GM12874 (cell line): ENCODE data around the gene MYDGF.

Experiments
- TF ChIP-seq, protein P1 (sequence below): IDR thresholded peaks from 2 replicates; pipeline ENCODE4 v1.5.1; 2011; ENCODE audit warnings: low read depth, mild to moderate bottlenecking, control low read depth, low read length, moderate library complexity; ENCODE audit not compliant: insufficient read depth

Gene MYDGF

DNA sequence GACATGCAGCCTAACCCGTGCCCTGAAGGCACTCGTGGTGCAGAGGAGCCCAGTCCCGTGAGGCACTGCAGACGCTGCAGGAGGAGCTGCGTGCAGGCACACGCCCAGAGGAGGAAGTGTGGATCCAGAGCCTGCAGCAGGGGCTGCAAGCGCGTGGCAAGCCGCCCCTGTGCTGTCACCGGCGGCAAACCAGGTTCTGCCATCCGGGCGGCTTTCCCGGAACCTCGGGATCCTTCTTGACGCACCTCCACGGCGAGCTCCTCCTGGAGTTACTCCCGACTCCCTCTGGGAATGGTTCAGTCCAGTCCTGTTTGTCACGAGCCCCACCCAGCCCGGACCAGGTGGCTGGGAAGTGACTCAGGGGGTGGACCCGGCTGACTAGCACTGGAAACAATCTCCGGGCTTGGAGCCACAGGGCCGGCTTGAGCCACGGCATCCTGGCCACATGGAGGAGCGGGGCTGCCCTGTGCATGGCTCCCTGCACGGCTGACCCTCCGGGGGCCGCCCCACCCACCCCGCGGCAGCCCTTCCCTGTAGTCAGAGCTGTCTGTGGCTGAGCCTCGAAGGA is 43.3 kb upstream of the MYDGF start:
- TF ChIP-seq, protein P1, sequence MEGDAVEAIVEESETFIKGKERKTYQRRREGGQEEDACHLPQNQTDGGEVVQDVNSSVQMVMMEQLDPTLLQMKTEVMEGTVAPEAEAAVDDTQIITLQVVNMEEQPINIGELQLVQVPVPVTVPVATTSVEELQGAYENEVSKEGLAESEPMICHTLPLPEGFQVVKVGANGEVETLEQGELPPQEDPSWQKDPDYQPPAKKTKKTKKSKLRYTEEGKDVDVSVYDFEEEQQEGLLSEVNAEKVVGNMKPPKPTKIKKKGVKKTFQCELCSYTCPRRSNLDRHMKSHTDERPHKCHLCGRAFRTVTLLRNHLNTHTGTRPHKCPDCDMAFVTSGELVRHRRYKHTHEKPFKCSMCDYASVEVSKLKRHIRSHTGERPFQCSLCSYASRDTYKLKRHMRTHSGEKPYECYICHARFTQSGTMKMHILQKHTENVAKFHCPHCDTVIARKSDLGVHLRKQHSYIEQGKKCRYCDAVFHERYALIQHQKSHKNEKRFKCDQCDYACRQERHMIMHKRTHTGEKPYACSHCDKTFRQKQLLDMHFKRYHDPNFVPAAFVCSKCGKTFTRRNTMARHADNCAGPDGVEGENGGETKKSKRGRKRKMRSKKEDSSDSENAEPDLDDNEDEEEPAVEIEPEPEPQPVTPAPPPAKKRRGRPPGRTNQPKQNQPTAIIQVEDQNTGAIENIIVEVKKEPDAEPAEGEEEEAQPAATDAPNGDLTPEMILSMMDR, result no peak

DNA sequence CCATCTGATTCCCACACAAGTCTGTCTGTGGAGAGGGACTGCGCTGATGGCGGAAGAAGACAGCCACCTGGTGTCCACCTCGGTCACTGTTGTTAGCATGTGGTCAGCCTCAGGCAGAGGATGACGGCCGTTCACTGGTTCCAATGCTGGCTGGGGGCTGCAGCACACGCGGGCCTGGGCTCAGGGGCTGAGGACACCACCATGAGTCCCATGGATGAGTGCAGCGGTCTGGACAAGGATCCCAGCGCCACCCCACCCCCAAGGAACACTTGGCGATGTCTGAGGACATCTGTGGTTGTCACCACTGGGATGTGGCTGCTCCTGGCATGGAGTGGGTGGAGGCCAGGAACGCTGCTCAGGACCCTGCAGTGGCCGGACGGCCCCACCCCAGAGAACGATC is 42.6 kb upstream of the MYDGF start:
- TF ChIP-seq, protein P1, result no peak

DNA sequence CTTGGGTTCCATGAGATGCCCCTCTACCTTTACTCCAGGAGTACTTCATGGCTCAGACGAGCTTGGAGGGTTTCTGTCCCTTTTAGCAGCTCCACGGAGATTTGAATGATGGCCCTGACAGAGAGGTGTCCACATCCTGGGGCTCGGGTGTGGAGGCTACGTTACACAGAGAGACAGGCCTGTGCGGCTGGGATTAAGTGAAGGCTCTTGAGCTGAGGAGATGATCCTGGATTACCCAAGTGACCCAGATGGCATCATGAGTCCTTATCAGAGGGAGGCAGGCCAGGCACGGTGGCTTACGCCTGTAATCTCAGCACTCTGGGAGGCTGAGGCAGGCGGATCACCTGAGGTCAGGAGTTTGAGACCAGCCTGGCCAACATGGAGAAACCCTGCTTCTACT is 41.1 kb upstream of the MYDGF start:
- TF ChIP-seq, protein P1, result no peak

DNA sequence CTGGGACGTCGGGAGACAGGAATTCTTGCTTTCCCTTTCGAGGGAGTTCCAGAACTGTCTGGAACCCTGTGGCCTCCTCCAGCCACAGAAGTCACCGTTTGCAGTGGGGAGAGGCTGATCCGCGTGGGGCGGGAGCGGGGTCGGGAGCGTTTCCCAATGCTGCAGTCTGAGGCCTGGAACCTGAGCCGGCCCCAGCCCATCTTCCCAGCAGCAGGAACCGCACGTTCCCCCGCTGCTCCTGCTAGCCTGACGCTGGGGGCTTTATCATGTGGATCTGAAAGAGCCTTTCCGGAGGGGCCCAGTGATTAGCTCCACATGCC is 40.1 kb upstream of the MYDGF start:
- TF ChIP-seq, protein P1, result no peak

DNA sequence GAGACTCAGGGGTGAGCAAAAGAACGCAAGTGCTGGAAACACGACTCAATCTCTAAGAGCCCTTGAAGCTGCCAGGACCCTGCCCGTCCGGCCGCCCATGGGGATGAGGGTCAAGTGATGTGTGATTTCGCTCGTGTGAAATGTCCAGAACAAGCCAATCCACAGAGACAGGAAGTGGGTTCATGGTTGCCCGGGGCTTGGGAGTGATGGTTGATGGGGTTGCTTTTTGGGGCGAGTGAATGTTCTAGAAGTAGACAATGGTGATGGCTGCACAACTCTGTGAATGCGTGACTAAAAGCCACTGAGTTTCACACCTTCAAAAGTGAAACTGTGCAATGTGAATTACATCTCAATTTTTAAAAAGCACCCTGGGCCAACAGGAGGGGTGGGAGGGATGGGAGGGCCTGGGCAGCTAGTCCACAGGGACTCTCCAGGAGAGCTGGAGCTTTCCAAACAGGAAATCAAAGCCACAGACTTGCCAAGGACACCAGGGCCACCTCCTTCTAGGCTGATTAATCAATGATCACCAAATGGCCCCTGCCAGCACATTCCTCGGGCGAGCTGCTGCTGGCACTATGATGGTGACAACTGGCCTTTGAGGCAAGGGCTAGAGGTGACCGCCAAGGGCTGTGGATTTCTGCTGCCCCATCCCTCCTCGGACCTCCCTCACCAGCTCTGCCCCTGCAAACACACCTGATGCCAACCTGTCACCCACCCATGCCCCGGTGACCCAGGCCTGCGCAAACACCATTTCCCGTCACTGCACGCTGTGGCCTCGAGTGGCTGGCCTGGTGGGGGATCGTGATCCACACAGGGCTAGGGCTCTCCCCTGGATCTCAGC is 39.5 kb upstream of the MYDGF start:
- TF ChIP-seq, protein P1, result no peak

DNA sequence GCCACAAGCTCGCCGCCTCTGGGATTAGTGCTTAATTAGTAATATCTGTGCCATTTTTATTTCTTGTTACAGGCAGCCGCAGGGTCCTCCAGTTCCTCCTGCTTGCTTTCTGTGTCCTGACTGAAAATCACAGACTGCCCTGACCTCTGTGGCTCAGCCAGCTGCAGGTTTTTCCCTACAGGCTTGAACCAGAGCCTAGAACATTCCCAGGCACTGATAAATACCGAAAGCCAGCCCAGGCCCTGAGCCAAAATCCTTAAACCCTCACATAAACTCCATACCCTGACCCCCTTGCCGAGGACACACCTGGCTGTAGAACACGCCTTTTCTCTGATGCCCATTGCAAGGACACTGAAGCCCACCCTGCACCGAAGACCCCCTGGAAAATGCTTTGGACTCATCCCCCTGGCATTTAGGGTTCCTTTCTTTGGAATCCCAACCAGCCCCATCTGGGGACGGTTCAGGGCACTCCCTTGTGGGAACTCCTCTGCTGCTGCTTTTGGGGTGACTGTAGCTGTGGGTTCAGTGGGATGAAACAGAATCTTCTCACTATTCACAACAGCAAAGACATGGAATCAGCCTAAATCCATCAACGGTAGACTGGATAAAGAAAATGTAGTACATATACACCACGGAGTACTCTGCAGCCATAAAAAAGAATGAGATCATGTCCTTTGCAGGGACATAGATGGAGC is 38.0 kb upstream of the MYDGF start:
- TF ChIP-seq, protein P1, result no peak

DNA sequence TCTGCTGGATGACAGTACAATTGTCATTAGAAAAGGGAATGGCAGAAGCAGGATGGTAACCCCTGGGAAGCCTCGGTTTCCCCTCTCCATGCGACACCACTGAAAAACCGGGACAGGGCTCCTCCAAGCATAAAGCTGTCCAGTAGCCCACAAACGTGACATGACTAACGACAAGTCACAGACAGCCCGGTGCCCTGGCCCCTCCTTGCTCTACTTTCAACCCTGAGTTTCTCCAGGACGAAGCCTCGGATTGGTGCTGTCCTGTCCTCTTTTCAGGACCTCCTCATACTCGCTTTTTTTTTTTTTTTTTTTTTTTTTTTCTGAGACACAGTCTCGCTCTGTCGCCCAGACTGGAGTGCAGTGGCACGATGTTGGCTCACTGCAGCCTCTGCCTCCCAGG is 37.2 kb upstream of the MYDGF start:
- TF ChIP-seq, protein P1, result no peak
